ENCODE data around the gene CD22.
"Not testable (repeated sequence)": the region's sequence is repeated elsewhere in the genome, so short reads cannot be mapped to it uniquely, and the experiment has no call there.

The CD22 gene

DNA sequence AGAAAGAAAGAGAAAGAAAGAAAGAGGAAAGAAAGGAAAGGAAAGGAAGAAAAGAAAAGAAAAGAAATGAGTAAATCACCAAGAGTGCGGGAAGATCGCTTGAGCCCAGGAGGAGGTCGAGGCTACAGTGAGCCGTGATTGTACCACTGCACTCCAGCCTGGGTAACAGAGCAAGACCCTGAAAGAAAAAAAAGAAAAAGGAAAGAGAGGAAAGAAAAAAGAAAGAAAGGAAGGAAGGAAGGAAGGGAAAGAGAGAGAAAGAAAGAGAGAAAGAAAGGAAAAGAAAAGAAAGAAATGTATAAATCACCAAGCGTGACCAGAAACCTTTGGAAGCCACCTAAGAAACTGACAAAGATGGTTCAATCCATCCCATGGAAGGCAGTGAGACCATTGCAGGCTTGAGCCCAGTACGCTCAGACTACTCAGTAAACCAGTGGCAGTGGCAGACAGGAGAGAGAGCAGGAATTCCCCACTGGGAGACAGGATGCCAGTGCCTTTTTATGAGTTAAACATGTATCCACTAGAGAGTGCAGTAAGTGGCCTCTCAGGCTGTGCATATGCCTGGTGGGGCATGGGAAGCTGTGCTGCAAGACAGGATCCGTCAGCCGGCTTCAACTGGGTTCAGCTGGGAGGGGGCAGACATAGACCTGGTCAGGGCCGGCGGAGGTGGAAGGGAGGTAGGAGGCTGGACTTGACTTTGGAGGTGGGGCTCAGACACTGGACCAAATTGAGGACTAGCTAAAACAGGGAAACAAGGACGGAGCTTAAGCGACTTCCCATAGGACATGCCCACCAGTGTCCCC lies 46.7 kb downstream of the CD22 start:
- Histone ChIP-seq H4K20me1 (ENCODE audit: insufficient read depth, low read length, poor library complexity, severe bottlenecking) (no peaks in the 10 kb centered on the region), H3K4me2 (ENCODE audit: low read depth, low read length, poor library complexity, severe bottlenecking) (no peak overlapping the region), H3K79me2 (ENCODE audit: insufficient read depth, low read length) (no peaks in the 10 kb centered on the region), H3K4me3 (ENCODE audit: low read length, poor library complexity, severe bottlenecking) (no peak overlapping the region), H3K9me3 (ENCODE audit: insufficient read depth, low read depth, low read length) (no peaks in the 10 kb centered on the region), H3K9me2 (replicated peaks; ENCODE audit: low read depth, low read length) (no peaks in the 10 kb centered on the region), H3K9ac (ENCODE audit: low read depth, low read length, poor library complexity, severe bottlenecking) (no peak overlapping the region), H2AFZ (ENCODE audit: low read length) (no peak overlapping the region), H3F3A (ENCODE audit: low read depth) (no peaks in the 10 kb centered on the region), H3K27me3 (ENCODE audit: insufficient read depth, low read length, poor library complexity, severe bottlenecking) (no peaks in the 10 kb centered on the region), H3K36me3 (ENCODE audit: insufficient read depth, low read length) (no peaks in the 10 kb centered on the region), H3K4me1 (ENCODE audit: insufficient read depth, low read length, poor library complexity, severe bottlenecking) (peaks cover 12% of the 10 kb centered on the region)
- TF ChIP-seq EZH2phosphoT487 (IDR thresholded peaks at IDR 0.05; ENCODE audit: borderline replicate concordance) = no peak
- TF ChIP-seq CTCF (conservative IDR thresholded peaks at IDR 0.05; ENCODE audit: low read length) = no peak

- Histone ChIP-seq H4K20me1 (ENCODE audit: insufficient read depth, low read length, poor library complexity, severe bottlenecking) (no peaks in the 10 kb centered on the region), H2AFZ (ENCODE audit: low read length) (no peak overlapping the region), H3F3A (ENCODE audit: low read depth) (no peaks in the 10 kb centered on the region), H3K4me1 (ENCODE audit: insufficient read depth, low read length, poor library complexity, severe bottlenecking) (peaks cover 12% of the 10 kb centered on the region), H3K9ac (ENCODE audit: low read depth, low read length, poor library complexity, severe bottlenecking) (no peak overlapping the region), H3K9me2 (replicated peaks; ENCODE audit: low read depth, low read length) (no peaks in the 10 kb centered on the region), H3K4me2 (ENCODE audit: low read depth, low read length, poor library complexity, severe bottlenecking) (no peak overlapping the region), H3K9me3 (ENCODE audit: insufficient read depth, low read depth, low read length) (no peaks in the 10 kb centered on the region), H3K27me3 (ENCODE audit: insufficient read depth, low read length, poor library complexity, severe bottlenecking) (no peaks in the 10 kb centered on the region), H3K36me3 (ENCODE audit: insufficient read depth, low read length) (no peaks in the 10 kb centered on the region), H3K4me3 (ENCODE audit: low read length, poor library complexity, severe bottlenecking) (no peak overlapping the region), H3K79me2 (ENCODE audit: insufficient read depth, low read length) (no peaks in the 10 kb centered on the region)
- no peak for TF ChIP-seq CTCF (conservative IDR thresholded peaks at IDR 0.05; ENCODE audit: low read length)
- TF ChIP-seq EZH2phosphoT487 (IDR thresholded peaks at IDR 0.05; ENCODE audit: borderline replicate concordance) = no peak
Observed at GRCh38 chr19:35377656-35378055, 48.7 kb downstream of the CD22 start.

GRCh38 chr19:35378356-35378755 lies 49.4 kb downstream of the CD22 start:
- H3K9me3 ChIP-seq (ENCODE audit: insufficient read depth, low read depth, low read length) = no peaks in the 10 kb centered on the region
- peaks cover 12% of the 10 kb centered on the region for H3K4me1 ChIP-seq (ENCODE audit: insufficient read depth, low read length, poor library complexity, severe bottlenecking)
- H2AFZ ChIP-seq (ENCODE audit: low read length) = no peak overlapping the region
- H4K20me1 ChIP-seq (ENCODE audit: insufficient read depth, low read length, poor library complexity, severe bottlenecking) = no peaks in the 10 kb centered on the region
- no peaks in the 10 kb centered on the region for H3K36me3 ChIP-seq (ENCODE audit: insufficient read depth, low read length)
- no peaks in the 10 kb centered on the region for H3K27me3 ChIP-seq (ENCODE audit: insufficient read depth, low read length, poor library complexity, severe bottlenecking)
- H3K9me2 ChIP-seq (replicated peaks; ENCODE audit: low read depth, low read length) = no peaks in the 10 kb centered on the region
- no peak for TF ChIP-seq EZH2phosphoT487 (IDR thresholded peaks at IDR 0.05; ENCODE audit: borderline replicate concordance)
- no peak for TF ChIP-seq CTCF (conservative IDR thresholded peaks at IDR 0.05; ENCODE audit: low read length)
- H3F3A ChIP-seq (ENCODE audit: low read depth) = no peaks in the 10 kb centered on the region
- no peak overlapping the region for H3K4me2 ChIP-seq (ENCODE audit: low read depth, low read length, poor library complexity, severe bottlenecking)
- H3K9ac ChIP-seq (ENCODE audit: low read depth, low read length, poor library complexity, severe bottlenecking) = no peak overlapping the region
- H3K4me3 ChIP-seq (ENCODE audit: low read length, poor library complexity, severe bottlenecking) = no peak overlapping the region
- no peaks in the 10 kb centered on the region for H3K79me2 ChIP-seq (ENCODE audit: insufficient read depth, low read length)

GRCh38 chr19:35379545-35379944 lies 50.6 kb downstream of the CD22 start:
- H3K27me3 ChIP-seq (ENCODE audit: insufficient read depth, low read length, poor library complexity, severe bottlenecking); H2AFZ ChIP-seq (ENCODE audit: low read length); H3F3A ChIP-seq (ENCODE audit: low read depth); H3K9me3 ChIP-seq (ENCODE audit: insufficient read depth, low read depth, low read length); H3K79me2 ChIP-seq (ENCODE audit: insufficient read depth, low read length); H3K9ac ChIP-seq (ENCODE audit: low read depth, low read length, poor library complexity, severe bottlenecking); H3K36me3 ChIP-seq (ENCODE audit: insufficient read depth, low read length); H4K20me1 ChIP-seq (ENCODE audit: insufficient read depth, low read length, poor library complexity, severe bottlenecking); H3K9me2 ChIP-seq (replicated peaks; ENCODE audit: low read depth, low read length); H3K4me3 ChIP-seq (ENCODE audit: low read length, poor library complexity, severe bottlenecking); H3K4me2 ChIP-seq (ENCODE audit: low read depth, low read length, poor library complexity, severe bottlenecking): not testable (repeated sequence)
- peaks cover 10% of the 10 kb centered on the region for H3K4me1 ChIP-seq (ENCODE audit: insufficient read depth, low read length, poor library complexity, severe bottlenecking)
